Gastroesophageal sphincter (tissue), 3 donors: ENCODE data around the gene PKD2L1.

ENCODE experiments used
- EP300 ChIP-seq: sonication (generic); formaldehyde crosslinking; IDR thresholded peaks from one replicate; pipeline ENCODE4 v1.6.1; 2017; ENCODE audit warnings: antibody characterized with exemption, mild to moderate bottlenecking
- POLR2A ChIP-seq, 2 donors: fragments of 450-650 bp; IDR thresholded peaks; one replicate each; pipeline ENCODE4 v1.6.1; 2017; ENCODE audit warnings: antibody characterized with exemption in 2 of 2, mild to moderate bottlenecking in 2 of 2, moderate library complexity in 1 of 2
- POLR2AphosphoS5 ChIP-seq: sonication (generic); formaldehyde crosslinking; IDR thresholded peaks from one replicate; pipeline ENCODE4 v1.6.1; 2017; ENCODE audit warnings: antibody characterized with exemption
- TF ChIP-seq, protein P1 (sequence below), 4 experiments: fragments of 200-600 bp in 2 of 4; fragments of 450-650 bp in 2 of 4; sonication (generic) in 1 of 4; IDR thresholded peaks; one replicate each; pipeline ENCODE4 v1.5.1; 2017 to 2019; ENCODE audit warnings: antibody characterized with exemption in 4 of 4, mild to moderate bottlenecking in 2 of 4, moderate library complexity in 2 of 4

DNA sequence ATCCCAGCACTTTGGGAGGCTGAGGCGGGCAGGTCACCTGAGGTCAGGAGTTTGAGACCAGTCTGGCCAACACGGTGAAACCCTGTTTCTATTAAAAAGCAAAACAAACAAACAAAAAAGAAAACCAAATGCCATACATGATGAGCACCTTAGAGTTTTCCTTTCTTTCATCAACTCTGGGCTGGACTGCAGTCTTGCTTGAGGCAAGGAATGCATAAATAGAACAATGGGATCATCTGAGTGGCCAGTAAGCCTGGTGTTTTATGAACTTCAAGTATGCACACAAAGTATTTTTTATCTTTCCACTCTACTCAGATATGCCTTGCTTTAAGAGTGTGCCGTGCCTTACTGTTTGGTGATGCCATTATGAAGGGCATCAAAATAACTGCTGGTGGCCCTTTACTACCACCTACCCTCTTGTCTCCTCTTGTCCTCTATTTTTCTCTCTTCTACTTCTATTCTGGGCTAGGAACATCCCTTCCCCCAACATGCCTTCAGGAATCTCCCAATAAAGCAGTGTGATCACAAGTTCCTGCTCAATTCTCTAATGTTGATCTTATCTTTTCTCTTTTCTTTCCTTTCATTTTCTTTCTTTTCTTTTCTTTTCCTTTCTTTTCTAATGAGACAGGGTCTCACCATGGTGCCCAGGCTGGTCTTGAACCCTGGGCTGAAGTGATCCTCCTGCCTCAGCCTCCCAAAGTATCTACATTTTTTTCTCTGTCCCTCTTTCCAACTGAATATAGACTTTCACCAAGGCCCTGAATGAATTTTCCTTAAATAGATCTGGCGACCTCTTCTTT lies 27.2 kb upstream of the PKD2L1 start:
- TF ChIP-seq, protein P1, sequence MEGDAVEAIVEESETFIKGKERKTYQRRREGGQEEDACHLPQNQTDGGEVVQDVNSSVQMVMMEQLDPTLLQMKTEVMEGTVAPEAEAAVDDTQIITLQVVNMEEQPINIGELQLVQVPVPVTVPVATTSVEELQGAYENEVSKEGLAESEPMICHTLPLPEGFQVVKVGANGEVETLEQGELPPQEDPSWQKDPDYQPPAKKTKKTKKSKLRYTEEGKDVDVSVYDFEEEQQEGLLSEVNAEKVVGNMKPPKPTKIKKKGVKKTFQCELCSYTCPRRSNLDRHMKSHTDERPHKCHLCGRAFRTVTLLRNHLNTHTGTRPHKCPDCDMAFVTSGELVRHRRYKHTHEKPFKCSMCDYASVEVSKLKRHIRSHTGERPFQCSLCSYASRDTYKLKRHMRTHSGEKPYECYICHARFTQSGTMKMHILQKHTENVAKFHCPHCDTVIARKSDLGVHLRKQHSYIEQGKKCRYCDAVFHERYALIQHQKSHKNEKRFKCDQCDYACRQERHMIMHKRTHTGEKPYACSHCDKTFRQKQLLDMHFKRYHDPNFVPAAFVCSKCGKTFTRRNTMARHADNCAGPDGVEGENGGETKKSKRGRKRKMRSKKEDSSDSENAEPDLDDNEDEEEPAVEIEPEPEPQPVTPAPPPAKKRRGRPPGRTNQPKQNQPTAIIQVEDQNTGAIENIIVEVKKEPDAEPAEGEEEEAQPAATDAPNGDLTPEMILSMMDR (IDR thresholded peaks at IDR 0.05) = no peak
- TF ChIP-seq POLR2A (IDR thresholded peaks at IDR 0.05) = no peak
- no peak for TF ChIP-seq POLR2AphosphoS5
- no peak for TF ChIP-seq EP300
